Spleen (tissue), 7 donors: ENCODE measurements around the gene CAMTA1.

Source experiments
- CTCF ChIP-seq, 11 experiments: fragments of 200-600 bp in 7 of 11; fragments of 450-650 bp in 4 of 11; sonication (generic) in 4 of 11; IDR thresholded peaks in 8 of 11; conservative IDR thresholded peaks in 3 of 11; 1 replicate in 7 of 11; 2 replicates in 4 of 11; pipeline versions ENCODE4 v1.4.0 to v1.8.0; 2016 to 2021; ENCODE audit warnings: antibody characterized with exemption in 11 of 11, inconsistent platforms in 4 of 11, mild to moderate bottlenecking in 1 of 11
- POLR2A ChIP-seq, 3 donors: fragments of 450-650 bp; IDR thresholded peaks; one replicate each; pipeline ENCODE4 v1.5.1; 2017; ENCODE audit warnings: antibody characterized with exemption in 3 of 3, mild to moderate bottlenecking in 1 of 3
- donor health status: DM: no; HTN: no; CAD: no; lungs with moderate emphysema.
- donor health status: DM: no; HTN: no; CAD: no.
- donor health status: DM: no; HTN: no; CAD: no.

GRCh38 chr1:7767176-7767575, 981.9 kb downstream of the CAMTA1 start:
- TF ChIP-seq POLR2A (IDR thresholded peaks at IDR 0.05) (no peak), CTCF (IDR thresholded peaks at IDR 0.05 in 8 of 11, conservative IDR thresholded peaks at IDR 0.05 in 3 of 11) (no peak)
